Embryonic facial prominence (tissue), 1 donor: ENCODE results near the gene AKAP8.
A peak's percentile ranks its signal among the peaks of the same experiment; 100 is the strongest.
"Not testable (repeated sequence)": the region's sequence is repeated elsewhere in the genome, so short reads cannot be mapped to it uniquely, and the experiment has no call there.

ENCODE experiments used
- DNase-seq: peaks from one replicate; pipeline ENCODE4 v3.0.0-alpha.2; 2016; ENCODE audit errors: extremely low spot score

AKAP8 gene

DNA sequence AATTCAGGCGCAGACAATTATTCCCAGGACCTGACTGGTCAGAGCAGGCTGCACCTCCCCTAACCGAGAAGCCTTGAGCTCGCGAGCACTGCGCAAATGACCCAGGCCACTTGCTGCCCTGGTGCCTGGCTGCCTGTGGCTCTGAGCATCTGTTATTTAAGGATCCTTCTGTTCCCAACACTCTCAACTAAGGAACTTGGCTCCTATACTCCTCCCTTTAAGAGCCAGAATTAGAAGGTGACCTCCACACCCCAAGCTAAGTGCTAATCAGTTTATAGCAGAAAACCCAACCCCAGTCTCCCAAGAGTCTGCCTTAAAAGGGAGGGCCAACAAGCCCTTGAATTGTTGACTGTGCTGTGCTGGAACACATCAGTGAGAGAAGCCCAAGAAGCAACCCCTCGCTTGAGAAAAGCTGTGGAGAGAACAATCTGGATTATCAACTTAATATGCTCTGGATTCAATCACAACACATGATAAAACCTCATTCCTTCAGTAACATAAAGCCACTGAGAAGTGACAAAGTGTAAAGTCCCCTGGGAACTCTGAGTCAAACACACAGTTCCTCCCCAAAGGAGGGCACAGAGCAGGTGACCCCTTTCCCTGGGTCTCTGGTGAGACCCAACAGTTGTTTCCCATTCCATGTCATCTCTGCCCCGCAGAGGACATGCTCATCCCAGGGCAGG lies 24.7 kb upstream of the AKAP8 start:
- no peak for DNase-seq

DNA sequence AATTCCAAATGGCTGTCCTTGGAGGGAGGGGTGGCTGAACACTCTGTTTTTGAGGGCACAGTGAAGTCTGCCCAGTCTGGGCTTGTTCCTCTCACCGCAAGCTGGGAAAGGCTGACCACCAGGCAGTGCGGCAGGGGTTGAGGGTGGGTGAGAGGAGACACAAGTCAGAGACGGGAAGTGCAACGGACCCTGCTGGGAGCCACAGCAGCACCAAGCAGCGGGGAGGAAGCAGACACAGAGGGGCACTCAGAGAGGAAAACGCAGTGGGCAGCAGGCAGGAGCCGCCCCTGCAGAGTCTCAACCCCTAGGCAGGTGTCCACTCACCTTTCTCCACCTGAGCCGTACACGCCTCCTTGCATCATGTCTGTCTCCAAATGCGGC lies 23.6 kb upstream of the AKAP8 start:
- DNase-seq: no peak

DNA sequence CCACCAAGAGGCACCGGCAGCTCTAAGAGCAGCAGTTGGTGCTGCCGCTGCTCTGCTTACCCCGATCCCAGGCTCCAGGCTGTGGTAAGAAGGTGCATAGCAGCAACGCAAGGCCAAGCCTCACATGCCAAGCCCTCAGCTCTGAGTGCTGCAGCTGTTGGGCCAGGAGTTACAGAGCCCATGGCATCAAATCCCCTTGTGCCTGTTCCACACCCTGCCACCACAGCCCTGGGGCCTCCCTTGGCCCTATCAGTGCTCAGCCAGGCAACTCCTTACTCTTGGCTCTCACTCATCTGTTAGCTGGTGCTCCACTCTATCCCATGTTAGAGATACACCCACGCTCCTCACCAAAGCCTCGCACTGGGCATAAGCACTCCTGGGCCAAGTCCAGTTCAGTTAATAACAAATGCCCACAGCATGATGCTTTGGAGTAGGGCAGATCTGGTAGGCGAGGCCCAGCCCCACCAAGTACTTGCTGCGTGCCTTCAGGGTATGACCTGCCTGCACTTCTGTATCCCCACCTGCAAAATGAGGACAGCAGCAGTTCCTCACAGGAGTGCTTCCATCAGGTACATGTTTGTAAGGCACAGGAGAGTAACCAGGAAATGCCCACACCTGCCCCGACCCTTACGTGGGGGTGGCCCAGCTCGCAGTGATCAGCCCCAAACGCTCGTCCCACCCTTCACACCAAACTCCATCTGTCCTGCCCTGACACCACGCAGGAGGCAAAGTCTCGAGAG lies 23.0 kb upstream of the AKAP8 start:
- DNase-seq: no peak

DNA sequence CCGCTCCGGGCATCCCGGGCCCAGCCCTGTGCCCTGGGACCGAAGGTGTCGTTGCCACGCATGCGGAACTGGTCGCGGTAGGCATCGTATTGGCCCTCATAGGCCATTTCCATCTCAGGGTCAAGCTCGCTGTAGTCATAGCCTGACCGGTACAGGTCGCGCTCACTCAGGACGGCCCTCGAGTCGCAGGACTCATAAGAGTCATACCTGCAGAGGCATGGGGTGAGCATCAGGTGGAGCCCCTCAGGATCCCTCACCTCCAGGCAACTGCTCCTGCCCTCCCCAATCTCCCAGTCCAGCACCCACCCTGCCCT lies 21.8 kb upstream of the AKAP8 start:
- no peak for DNase-seq

DNA sequence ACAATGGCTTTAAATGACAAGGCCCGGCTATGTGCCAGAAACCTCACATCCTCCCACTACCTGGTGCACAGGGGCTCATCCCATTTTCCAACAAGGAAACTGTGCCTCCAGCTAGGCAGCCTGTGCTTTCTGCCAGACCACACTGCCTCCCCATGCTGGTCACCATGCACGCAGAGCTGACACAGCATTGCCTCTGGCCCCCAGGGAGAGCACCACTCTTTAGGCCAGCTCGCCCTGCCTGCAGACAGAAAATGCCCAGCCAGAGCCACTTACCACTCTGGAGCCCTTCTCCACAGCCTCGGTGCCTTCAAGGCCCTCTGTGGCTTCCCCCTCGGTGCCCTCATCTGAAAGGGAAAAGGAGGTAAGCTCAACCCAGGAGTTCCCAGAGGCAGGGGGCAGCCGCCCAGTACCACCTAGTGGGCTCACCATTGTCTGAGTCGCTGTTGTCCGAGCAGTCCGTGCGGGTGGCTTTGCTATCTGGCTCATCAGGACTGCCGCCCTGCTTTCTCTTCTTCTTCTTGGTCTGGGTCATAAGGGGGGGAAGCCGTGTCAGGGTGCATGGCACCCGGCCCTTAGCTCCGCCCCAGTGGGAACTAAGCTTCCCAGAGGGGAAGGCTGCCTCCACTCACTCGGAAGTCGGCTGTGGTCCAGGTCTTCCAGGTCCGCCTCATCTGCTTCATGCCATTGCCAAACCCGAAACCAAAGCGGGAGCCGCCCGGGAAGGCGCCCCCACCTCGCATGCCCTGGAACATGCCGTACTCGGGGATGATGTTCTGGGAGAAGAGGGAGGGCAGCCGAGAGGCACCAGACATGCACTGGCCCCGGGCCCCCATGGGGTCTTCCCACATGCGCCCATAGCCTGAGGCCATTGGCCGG lies 21.2 kb upstream of the AKAP8 start:
- no peak for DNase-seq

DNA sequence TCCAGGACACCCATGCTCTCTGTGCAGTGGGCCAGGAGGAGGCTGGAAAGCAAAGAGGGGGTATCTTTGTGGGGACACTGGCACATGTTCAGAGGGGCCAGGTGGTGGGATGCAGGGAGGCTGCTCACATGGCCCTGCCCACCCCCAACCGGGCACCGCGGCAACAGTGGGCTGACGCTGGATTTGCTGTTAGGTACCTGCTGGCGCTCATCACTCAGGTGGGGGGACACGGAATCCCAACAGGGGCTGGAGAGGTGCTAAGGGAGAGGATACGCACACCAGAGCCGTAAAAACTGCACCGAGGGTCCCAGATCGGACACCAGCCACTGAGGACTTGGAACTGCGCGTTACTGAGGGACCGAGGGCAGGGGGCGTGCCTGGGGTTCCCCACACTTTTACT lies 20.0 kb upstream of the AKAP8 start:
- no peak for DNase-seq

DNA sequence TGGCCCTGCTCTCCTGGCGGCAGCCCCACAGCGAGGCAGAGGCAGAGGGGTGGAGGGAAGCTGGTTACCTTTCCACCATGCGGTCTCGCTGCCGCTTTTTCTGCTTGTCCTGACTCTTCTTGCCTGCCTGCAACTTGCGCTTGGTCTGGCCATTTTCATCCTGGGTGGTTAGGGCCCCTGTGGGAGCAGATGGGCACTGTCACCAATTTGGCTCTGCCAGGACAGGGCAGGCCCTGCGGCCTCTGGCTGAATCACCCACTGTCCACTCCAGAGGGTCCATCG lies 19.6 kb upstream of the AKAP8 start:
- DNase-seq: no peak

DNA sequence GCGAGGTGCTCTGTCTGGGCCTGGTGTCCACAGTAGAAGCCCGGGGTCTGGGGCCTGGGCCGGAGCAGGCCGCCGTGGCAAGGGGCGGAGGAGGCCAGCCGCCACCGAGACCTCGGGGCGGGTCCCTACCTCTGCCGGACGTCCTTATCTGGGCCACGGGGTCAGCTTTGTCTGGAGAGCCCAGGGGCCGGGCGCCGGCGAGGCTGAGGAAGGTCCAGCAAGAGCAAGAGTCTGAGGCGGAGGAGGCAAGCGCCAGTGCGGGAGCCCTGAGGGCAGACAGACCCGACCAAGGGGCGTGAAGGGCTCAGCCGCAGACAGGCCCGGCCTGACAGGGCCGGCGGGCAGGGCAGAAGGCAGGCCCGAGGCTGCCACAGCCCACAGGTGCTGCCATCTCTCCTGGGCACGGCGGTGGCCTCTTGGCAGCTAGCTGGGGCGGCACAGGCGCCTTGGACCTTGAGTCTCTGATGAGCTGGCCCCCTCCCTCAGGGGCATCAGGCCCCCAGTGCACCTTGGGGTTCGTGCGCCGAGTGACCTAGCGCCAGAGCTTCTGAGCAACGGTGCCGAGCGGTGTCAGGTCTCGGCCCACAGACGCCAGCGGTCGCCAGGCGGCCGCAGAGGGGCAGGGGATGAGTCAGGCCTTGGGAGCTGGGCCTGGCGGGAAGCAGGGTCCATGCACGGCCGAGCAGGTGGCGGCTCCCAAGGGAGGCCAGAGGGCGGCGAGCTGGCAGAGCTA lies 19.1 kb upstream of the AKAP8 start:
- DNase-seq: no peak

DNA sequence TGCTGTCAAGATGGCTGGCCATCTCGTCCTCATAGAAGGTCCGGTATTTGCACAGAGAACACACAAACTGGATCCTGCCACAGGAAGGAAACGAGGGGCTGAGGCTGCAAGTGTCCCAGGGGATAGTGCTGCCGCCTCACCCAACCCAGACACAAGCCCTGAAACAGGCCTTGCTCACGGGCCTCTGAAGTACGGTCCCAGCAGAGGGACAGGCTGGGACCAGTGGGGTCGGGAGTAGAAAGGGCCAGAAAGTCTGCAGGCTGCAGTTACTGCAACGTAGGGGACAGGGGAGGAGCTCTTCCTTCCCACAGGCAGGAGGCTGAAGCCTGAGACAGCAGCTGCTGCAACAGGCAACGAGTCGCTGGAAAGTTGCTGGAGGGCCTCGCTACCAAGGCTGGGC lies 18.2 kb upstream of the AKAP8 start:
- no peak for DNase-seq

DNA sequence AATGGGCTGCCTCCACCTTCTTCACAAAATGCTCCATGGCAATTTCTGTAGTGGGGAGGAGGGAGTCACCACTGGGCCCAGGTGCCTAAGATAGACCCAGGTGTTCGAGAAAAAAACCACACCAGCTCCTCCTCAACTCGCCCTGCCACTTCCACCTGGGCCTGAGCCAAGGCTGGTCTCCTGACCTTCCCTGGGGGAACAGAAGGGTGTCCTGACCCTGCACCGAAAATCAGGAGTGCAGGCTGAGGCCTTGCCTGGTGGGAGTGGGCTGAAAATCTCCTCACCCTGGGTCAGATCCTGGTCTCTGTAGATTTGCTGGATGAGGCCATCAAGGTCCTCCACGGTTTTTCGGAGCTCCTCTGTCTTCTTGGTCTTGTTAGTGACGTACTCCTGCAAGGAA lies 17.6 kb upstream of the AKAP8 start:
- no peak for DNase-seq

DNA sequence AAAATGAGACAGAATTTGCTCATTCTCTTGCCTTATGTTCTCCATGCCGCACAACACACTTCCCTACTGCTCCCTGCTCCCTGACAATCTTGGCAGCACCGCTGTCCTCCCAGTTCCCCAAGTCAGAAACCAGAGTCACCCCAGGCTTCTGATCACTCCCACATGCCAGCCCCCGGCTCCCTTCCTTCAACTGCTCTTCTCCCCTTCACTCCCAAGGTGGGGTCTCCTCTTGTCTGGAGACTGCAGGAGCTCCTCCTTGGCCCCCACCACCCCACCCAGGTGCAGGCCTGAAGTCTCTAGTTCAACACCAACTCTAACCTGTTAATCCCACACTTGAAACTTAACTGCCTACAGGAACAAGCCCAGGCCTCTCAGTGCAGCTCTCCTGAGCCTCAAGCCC lies 16.8 kb upstream of the AKAP8 start:
- no peak for DNase-seq

DNA sequence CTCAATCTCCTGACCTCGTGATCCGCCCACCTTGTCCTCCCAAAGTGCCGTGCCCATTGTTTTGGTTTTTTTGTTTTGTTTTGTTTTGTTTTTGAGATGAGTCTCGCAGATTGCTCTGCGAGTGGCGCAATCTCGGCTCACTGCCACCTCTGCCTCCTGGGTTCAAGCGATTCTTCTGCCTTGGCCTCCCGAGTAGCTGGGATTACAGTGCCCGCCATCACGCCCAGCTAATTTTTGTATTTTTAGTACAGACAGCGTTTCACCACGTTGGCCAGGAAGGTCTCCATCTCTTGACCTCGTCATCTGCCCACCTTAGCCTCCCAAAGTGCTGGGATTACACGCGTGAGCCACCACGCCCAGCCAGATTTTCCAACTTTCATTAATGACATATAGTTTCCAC lies 15.7 kb upstream of the AKAP8 start:
- DNase-seq: not testable (repeated sequence)

DNA sequence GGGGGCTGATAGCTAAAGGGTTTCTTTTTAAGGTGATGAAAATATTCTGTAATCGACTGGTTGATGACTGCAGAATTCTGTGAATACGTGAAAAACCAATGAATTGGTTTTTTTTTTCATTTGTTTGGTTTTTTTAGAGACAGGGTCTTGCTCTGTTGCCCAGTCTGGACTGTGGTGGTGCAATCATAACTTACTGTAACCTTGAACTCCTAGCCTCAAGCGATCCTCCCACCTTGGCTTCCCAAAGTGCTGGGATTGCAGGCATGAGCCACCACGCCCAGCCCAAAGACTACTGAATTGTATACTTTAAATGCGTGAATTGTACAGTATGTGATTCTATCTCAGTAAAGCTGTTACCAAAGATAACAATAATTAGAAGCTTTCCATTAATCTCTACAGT lies 14.8 kb upstream of the AKAP8 start:
- DNase-seq: no peak

DNA sequence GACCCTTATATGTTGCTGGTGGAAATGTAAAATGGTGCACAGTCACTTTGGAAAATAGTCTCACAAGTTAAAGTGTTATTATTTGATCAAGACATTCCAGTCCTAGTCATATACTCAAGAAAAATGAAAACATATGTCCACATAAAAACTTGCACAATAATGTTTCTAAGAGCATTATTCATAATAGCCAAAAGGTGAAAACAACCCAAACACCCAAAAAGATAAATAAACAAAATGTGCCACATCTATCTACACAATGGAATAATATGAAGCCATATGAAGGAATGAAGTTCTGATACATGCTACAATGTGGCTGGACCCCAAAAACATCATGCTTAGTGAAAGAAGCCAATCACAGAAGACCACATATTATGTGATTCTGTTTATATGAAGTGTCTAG lies 14.4 kb upstream of the AKAP8 start:
- no peak for DNase-seq

DNA sequence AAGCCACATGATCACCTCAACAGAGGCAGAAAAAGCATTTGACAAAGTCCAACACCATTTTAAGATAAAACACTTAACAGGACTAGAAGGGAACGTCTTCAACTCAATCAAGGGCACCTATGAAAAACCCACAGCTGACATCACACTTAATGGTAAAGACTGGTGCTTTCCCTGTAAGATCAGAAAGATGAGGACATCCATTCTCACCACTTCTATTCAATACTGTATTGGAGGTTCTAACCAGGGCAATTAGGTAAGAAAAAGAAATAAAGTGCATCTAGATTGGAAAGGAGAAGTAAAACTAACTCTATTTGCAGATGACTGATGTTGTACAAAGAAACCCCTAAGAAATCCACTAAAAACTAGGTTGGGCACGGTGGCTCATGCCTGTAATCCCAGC lies 11.2 kb upstream of the AKAP8 start:
- DNase-seq: no peak

DNA sequence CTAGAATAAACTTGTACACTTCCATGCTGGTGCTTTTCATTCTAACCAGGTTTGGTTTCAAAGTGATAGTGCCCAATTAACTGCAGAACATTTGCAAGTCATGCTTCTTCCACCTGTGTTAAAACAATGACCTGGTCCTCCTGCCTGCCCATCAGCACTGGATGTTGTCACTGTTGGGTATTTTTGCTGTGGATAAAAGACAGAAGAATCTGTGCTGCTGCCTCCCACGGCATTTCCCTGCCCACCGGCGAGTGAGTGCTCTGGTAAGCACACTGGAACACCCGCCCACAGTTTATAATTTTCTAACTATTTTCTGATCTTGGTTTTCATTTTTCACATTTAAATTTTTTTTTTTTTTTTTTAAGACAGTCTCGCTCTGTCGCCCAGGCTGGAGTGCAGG lies 2.3 kb upstream of the AKAP8 start:
- DNase-seq: no peak

DNA sequence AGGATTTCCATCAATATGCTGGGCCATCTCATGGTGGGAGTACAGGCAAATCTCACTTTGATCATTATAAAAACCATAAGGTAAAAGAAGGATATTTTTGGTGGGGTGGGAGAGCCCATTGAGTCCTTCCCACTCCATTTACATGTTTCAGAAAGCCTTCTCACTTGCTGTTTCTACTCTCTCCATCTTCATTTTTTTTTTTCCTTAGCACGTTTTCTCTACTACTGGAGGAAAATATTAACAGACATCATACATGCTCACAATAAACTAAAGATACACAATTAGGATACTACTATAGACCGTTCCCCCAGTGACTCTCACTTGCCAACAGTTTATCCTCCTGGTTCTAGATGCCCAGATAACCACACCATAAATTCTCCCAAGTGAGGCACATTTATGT lies 1.8 kb upstream of the AKAP8 start:
- DNase-seq: no peak

DNA sequence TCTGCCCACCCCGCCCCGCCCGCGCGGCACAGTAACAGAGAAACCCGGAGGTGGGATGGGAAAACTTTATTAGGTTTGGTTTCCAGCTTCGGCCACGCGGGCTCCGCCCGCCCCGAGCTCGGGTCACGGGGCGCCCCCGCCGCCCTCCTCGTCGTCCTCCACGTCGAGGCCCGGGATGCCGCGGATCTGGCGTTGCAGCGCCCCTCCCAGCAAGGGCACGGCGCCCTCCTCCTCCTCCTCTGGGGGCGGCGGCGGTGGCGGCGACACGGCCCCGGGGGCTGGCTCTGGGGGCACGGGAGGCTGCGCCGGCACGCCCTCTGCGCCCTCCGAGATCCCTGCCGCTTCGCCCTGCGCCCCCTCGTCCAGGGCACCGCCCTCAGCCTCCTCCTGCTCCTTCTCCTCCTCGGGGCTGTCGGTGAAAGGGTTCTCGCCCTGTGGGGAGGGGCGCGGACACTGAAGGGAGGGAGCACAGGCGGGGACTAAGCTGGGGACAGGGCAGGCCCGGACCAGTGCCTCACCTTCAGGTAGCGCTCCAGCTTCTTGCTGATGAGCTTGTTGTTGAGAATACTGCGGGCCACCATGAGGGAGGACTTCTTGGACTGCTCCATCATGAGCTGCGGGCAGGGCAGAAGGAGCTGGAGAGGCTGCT lies 536 bp upstream of the AKAP8 start:
- DNase-seq: no peak

DNA sequence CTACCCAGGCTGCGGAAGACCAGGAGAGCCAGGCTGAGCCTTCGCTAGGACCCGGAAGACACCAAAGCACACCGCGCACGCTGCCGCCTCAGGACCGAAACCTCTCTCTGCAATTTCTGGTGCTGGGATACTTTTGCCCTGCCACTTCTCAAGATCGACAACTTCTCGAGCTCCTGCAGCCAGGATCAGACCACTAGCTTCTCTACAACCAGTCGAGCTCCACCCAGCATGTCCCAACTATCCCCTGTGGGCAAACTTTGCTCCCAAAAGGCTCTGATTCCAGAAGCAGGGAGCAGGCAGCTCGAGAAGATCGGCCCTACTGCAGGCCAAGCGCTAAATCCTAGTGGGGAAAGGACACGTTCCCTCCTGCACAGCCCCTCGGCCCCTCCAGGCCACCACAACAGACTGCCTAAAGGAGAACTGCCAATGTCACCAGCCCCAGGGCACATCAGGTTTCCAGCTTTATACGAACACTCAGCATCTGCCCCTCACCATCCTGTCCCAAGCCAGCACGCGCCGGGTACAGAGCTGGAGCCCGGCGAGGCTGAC lies 979 bp downstream of the AKAP8 start:
- peak; percentile 22 for DNase-seq

DNA sequence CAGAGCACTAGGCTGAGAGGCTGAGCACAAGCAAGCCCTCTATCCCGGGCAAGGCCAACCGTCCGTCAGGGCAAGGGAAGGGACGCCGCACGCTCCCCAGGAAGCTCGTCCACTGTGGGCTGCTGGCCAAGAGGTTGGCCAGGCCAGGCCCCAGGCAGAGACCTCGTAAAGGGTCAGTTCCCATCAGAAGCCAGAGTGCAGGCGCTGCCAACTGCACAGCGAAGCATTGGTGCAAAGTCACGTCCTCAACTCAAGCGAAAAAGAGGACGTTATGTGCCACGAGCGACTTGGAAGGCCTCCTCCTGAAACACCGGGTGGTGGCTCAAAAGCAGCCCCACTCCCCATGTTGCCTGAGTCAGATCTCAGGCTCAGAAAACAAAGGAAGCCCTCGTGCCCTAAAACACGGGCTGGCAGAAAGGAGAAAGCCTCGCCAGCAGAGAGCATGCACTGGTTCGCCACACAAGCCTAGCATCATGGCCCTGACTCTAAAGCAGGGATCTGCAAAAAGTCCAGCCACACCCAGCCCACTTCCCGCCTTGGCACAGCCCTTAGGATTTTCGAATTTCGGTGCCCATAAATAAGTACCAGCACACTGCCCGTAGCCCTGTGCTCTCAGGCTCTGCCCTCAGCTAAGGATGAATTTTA lies 4.7 kb downstream of the AKAP8 start:
- DNase-seq: no peak

DNA sequence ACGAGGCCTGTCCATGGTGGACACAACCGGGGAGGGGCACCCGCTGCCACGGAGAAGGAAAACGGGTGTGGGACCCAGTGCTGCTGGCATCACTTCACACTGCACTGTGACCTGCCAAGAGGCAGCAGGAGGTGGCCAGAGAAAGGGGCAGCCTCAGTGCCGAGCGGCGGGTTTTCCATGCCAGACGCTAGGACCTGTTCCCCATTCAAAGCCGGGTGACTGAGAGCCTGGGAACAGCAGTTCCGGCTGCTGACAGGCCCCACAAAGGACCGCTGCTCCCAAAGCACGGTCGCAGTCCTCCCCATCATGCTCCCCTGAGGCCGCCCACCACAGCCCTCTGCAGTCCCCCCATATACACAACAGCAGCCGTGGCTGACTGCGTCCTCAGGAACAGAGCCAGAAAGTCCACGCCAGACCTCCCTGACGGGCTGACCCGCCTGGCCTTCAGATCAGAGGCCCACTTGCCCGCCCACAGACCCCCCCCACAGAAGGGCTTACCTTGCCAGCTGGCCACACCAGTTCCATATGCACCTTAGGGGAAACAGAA lies 5.4 kb downstream of the AKAP8 start:
- DNase-seq: no peak
